ENCODE measurements around the gene EXOSC10. TPM values are rescaled to one million over a fixed set of nuclear protein-coding genes. Genes with fewer than 3 reads are reported as not detected.
A peak's percentile ranks its signal among the peaks of the same experiment; 100 is the strongest.

Gene EXOSC10
- total and polyA plus RNA-seq, 2 of the 13 experiments (the other 11 are each of a cell fraction or from before 2014, with no cell fraction given) = 48.4 to 67.6 TPM

GRCh38 chr1:11059968-11060830 is 39.5 kb downstream of the EXOSC10 start, which contains the start of gene SRM (continued):
- TF ChIP-seq RNF219 (CRISPR knock-in tag; IDR thresholded peaks at IDR 0.05) = no peak
- TF ChIP-seq ZNF772 (CRISPR knock-in tag; IDR thresholded peaks at IDR 0.05) = no peak
- TF ChIP-seq JUND (CRISPR knock-in tag; IDR thresholded peaks at IDR 0.05) = no peak
- no peak for TF ChIP-seq ZBTB33 (CRISPR knock-in tag; IDR thresholded peaks at IDR 0.05)
- no peak for TF ChIP-seq TEAD3 (CRISPR knock-in tag; optimal IDR thresholded peaks at IDR 0.05; ENCODE audit: borderline replicate concordance)
- no peak for TF ChIP-seq ZNF12 (CRISPR knock-in tag; IDR thresholded peaks at IDR 0.05)
- no peak for TF ChIP-seq ZNF264 (CRISPR knock-in tag; IDR thresholded peaks at IDR 0.05)
- TF ChIP-seq ZNF362 (CRISPR knock-in tag; IDR thresholded peaks at IDR 0.05; ENCODE audit: borderline replicate concordance) = no peak
- no peak for TF ChIP-seq ATF2 (CRISPR knock-in tag; IDR thresholded peaks at IDR 0.05)
- no peak for TF ChIP-seq KLF6 (CRISPR knock-in tag; IDR thresholded peaks at IDR 0.05)
- TF ChIP-seq SMYD3 (CRISPR knock-in tag; IDR thresholded peaks at IDR 0.05) = no peak
- no peak for TF ChIP-seq HHEX (CRISPR knock-in tag; IDR thresholded peaks at IDR 0.05)
- TF ChIP-seq PHF8 (CRISPR knock-in tag; IDR thresholded peaks at IDR 0.05) = peak; percentile 79
- no peak for TF ChIP-seq HNF1B (CRISPR knock-in tag; IDR thresholded peaks at IDR 0.05)
- TF ChIP-seq ZNF766 (CRISPR knock-in tag; IDR thresholded peaks at IDR 0.05; ENCODE audit: borderline replicate concordance) = peak; percentile 75; the same call in 1 of the 2 replicates
- TF ChIP-seq GRHL1 (CRISPR knock-in tag; conservative IDR thresholded peaks at IDR 0.05) = no peak
- no peak for TF ChIP-seq ATF1 (CRISPR knock-in tag; IDR thresholded peaks at IDR 0.05)
- TF ChIP-seq ZBTB20 (CRISPR knock-in tag; IDR thresholded peaks at IDR 0.05; ENCODE audit: borderline replicate concordance, low read depth) = no peak
- TF ChIP-seq TMF1 (CRISPR knock-in tag; IDR thresholded peaks at IDR 0.05; ENCODE audit: low read depth) = no peak
- TF ChIP-seq ATM (IDR thresholded peaks at IDR 0.05; ENCODE audit: borderline replicate concordance) = no peak

All from HepG2 (cell line).